H4 (cell line): ENCODE measurements around the gene CYP39A1. TPM values are rescaled to one million over a fixed set of nuclear protein-coding genes. Genes with fewer than 3 reads are reported as not detected.

ENCODE experiments used
- DNase-seq: peaks from one replicate; pipeline ENCODE4 v3.0.0-alpha.2; 2015; ENCODE audit warnings: low spot score
- total RNA-seq: library from RNA; depleted of rRNA; stranded (reverse); fragments of >200 nt; shearing (Covaris generic); gene quantifications from 2 replicates; pipeline ENCODE4 v1.2.3, GENCODE V29; 2014

Gene CYP39A1
- total RNA-seq, 1 experiment from 2014 or later = 6.6 TPM

- no peak for DNase-seq
These were observed 60.6 kb downstream of the CYP39A1 start for GRCh38 chr6:46592046-46592445.

GRCh38 chr6:46590765-46591164 is 61.9 kb downstream of the CYP39A1 start:
- DNase-seq = no peak

GRCh38 chr6:46586906-46587305 is 65.7 kb downstream of the CYP39A1 start:
- DNase-seq = no peak

GRCh38 chr6:46584586-46584985 is 68.0 kb downstream of the CYP39A1 start:
- DNase-seq = no peak

- DNase-seq = no peak
These were observed 68.9 kb downstream of the CYP39A1 start for GRCh38 chr6:46583721-46584120.

- DNase-seq = peak; percentile 27
These were observed 69.5 kb downstream of the CYP39A1 start for GRCh38 chr6:46583081-46583480.

- no peak for DNase-seq
These were observed 71.0 kb downstream of the CYP39A1 start for GRCh38 chr6:46581459-46582177.

GRCh38 chr6:46575530-46575929 is 77.1 kb downstream of the CYP39A1 start:
- no peak for DNase-seq

- no peak for DNase-seq
These were observed 79.5 kb downstream of the CYP39A1 start for GRCh38 chr6:46573140-46573539.

- no peak for DNase-seq
These were observed 87.1 kb downstream of the CYP39A1 start for GRCh38 chr6:46565531-46565930.

- DNase-seq = no peak
These were observed 88.7 kb downstream of the CYP39A1 start for GRCh38 chr6:46563924-46564323.

- no peak for DNase-seq
These were observed 96.6 kb downstream of the CYP39A1 start for GRCh38 chr6:46556053-46556452.

GRCh38 chr6:46555129-46555528 is 97.5 kb downstream of the CYP39A1 start:
- no peak for DNase-seq

GRCh38 chr6:46549155-46549554 is 103.5 kb downstream of the CYP39A1 start:
- no peak for DNase-seq

GRCh38 chr6:46541556-46541955 is 111.1 kb downstream of the CYP39A1 start:
- DNase-seq = no peak

- DNase-seq = no peak
These were observed 112.8 kb downstream of the CYP39A1 start for GRCh38 chr6:46539866-46540265.

GRCh38 chr6:46538800-46539480 is 113.7 kb downstream of the CYP39A1 start:
- DNase-seq = no peak

- no peak for DNase-seq
These were observed 121.7 kb downstream of the CYP39A1 start for GRCh38 chr6:46530896-46531295.

GRCh38 chr6:46528961-46529750 is 123.5 kb downstream of the CYP39A1 start:
- DNase-seq = no peak

GRCh38 chr6:46526607-46527006 is 126.0 kb downstream of the CYP39A1 start:
- DNase-seq = no peak

- DNase-seq = no peak
These were observed 127.0 kb downstream of the CYP39A1 start for GRCh38 chr6:46525583-46525982.

GRCh38 chr6:46521464-46521971 is 131.1 kb downstream of the CYP39A1 start:
- peak; percentile 60 for DNase-seq
